Trophoblast cell (in vitro differentiated cells and primary cell): ENCODE results near the gene GSS.
A peak's percentile ranks its signal among the peaks of the same experiment; 100 is the strongest.

Experiments used
- DNase-seq, 2 donors: peaks; one replicate each; pipeline ENCODE4 v3.0.0-alpha.2; 2016
- H2AFZ ChIP-seq: 2 replicates; pipeline ENCODE4 v1.6.1; 2013; ENCODE audit warnings: low read length, moderate library complexity, mild to moderate bottlenecking; ENCODE audit not compliant: insufficient read depth, poor library complexity
- H2AK5ac ChIP-seq: 2 replicates; pipeline ENCODE4 v1.6.1; 2013; ENCODE audit warnings: mild to moderate bottlenecking, low read length
- H2BK120ac ChIP-seq: 2 replicates; pipeline ENCODE4 v1.6.1; 2013; ENCODE audit warnings: low read length, mild to moderate bottlenecking, moderate library complexity; ENCODE audit not compliant: insufficient read depth, poor library complexity
- H2BK12ac ChIP-seq: 2 replicates; pipeline ENCODE4 v1.6.1; 2013; ENCODE audit warnings: mild to moderate bottlenecking, low read length, moderate library complexity
- H2BK5ac ChIP-seq: 2 replicates; pipeline ENCODE4 v1.6.1; 2013; ENCODE audit warnings: low read length, low read depth, moderate library complexity, mild to moderate bottlenecking; ENCODE audit not compliant: poor library complexity
- H3K14ac ChIP-seq: 2 replicates; pipeline ENCODE4 v1.6.1; 2013; ENCODE audit warnings: mild to moderate bottlenecking, low read length
- H3K18ac ChIP-seq: 2 replicates; pipeline ENCODE4 v1.6.1; 2013; ENCODE audit warnings: mild to moderate bottlenecking, low read length
- H3K23ac ChIP-seq: 2 replicates; pipeline ENCODE4 v1.6.1; 2013; ENCODE audit warnings: low read length
- H3K27ac ChIP-seq: 2 replicates; pipeline ENCODE4 v1.5.1; 2013; ENCODE audit warnings: low read depth, mild to moderate bottlenecking, inconsistent platforms, low read length, moderate library complexity
- H3K27me3 ChIP-seq: 2 replicates; pipeline ENCODE4 v1.6.1; 2013; ENCODE audit warnings: inconsistent platforms, mild to moderate bottlenecking, low read length, moderate library complexity; ENCODE audit not compliant: insufficient read depth
- H3K36me3 ChIP-seq, 2 experiments: 1 replicate in 1 of 2; 2 replicates in 1 of 2; pipeline ENCODE4 v1.6.1; 2013; ENCODE audit warnings: low read length in 2 of 2, mild to moderate bottlenecking in 2 of 2, moderate library complexity in 1 of 2; ENCODE audit not compliant: insufficient read depth in 2 of 2, control insufficient read depth in 1 of 2
- H3K4ac ChIP-seq: 2 replicates; pipeline ENCODE4 v1.6.1; 2013; ENCODE audit warnings: low read depth, mild to moderate bottlenecking, low read length, moderate library complexity
- H3K4me1 ChIP-seq, 2 experiments: 1 replicate in 1 of 2; 2 replicates in 1 of 2; pipeline ENCODE4 v1.6.1; 2013; ENCODE audit warnings: low read length in 2 of 2, mild to moderate bottlenecking in 2 of 2, moderate library complexity in 1 of 2; ENCODE audit not compliant: insufficient read depth in 2 of 2, control insufficient read depth in 1 of 2
- H3K4me2 ChIP-seq: 2 replicates; pipeline ENCODE4 v1.6.1; 2013; ENCODE audit warnings: inconsistent platforms, mild to moderate bottlenecking, low read length, moderate library complexity
- H3K4me3 ChIP-seq: 2 replicates; pipeline ENCODE4 v1.5.1; 2013; ENCODE audit warnings: mild to moderate bottlenecking, low read depth, low read length, inconsistent platforms
- H3K79me1 ChIP-seq: one replicate; pipeline ENCODE4 v1.6.1; 2013; ENCODE audit warnings: low read length
- H3K79me2 ChIP-seq: 2 replicates; pipeline ENCODE4 v1.6.1; 2013; ENCODE audit warnings: low read length, mild to moderate bottlenecking; ENCODE audit not compliant: control insufficient read depth, insufficient read depth, poor library complexity
- H3K9ac ChIP-seq: 2 replicates; pipeline ENCODE4 v1.6.1; 2013; ENCODE audit warnings: mild to moderate bottlenecking, low read length
- H3K9me3 ChIP-seq: 2 replicates; pipeline ENCODE4 v1.6.1; 2013; ENCODE audit warnings: low read depth, mild to moderate bottlenecking, control low read depth, inconsistent platforms, low read length; ENCODE audit not compliant: insufficient read depth
- H4K12ac ChIP-seq: 2 replicates; pipeline ENCODE4 v1.6.1; 2013; ENCODE audit warnings: low read depth, mild to moderate bottlenecking, low read length, moderate library complexity
- H4K8ac ChIP-seq: 2 replicates; pipeline ENCODE4 v1.6.1; 2013; ENCODE audit warnings: low read depth, mild to moderate bottlenecking, low read length, moderate library complexity
- H4K91ac ChIP-seq: one replicate; pipeline ENCODE4 v1.6.1; 2013; ENCODE audit warnings: low read depth, mild to moderate bottlenecking, low read length, moderate library complexity
- WGBS: extraction: QIAGEN DNeasy Blood & Tissue Kit; methylation state at CpG from one replicate; pipeline ENCODE4 v1.1.7; 2013; ENCODE audit warnings: missing lambda C conversion rate; ENCODE audit not compliant: insufficient read length, insufficient coverage; ENCODE audit errors: extremely low coverage; 5-methylcytosine and 5-hydroxymethylcytosine counted together

The GSS gene

DNA sequence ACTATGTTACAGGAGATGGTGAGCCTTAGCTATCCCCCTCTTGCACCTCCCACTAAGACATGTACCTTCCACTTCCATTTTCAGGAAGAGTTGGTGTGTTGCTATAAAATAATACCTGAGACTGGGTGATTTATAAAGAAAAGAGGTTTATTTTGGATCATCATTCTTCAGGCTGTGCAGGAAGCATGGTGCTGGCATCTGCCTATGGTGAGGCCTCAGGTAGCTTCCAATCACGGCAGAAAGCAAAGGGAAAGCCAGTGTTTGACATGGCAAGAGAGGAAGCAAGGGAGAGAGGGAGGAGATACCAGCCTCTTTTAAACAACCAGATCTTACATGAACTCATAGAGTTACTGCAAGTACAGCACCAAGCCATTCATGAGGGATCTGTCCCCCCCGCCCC lies 32.2 kb downstream of the GSS start:
- no peak overlapping the region for H3K4ac ChIP-seq
- no peaks in the 10 kb centered on the region for H3K79me2 ChIP-seq
- peaks cover 9 to 14% of the 10 kb centered on the region in 2 experiments for H3K4me1 ChIP-seq
- no peak overlapping the region for H2BK12ac ChIP-seq
- H2BK120ac ChIP-seq: no peak overlapping the region
- no peak overlapping the region for H3K23ac ChIP-seq
- peaks cover 5% of the 10 kb centered on the region for H3K9me3 ChIP-seq
- no peak overlapping the region for H3K27ac ChIP-seq
- H2AFZ ChIP-seq: no peak overlapping the region
- no peak overlapping the region for H4K12ac ChIP-seq
- H3K79me1 ChIP-seq: peaks cover 2% of the 10 kb centered on the region
- H2AK5ac ChIP-seq: no peak overlapping the region
- DNase-seq: no peak
- no peak overlapping the region for H3K18ac ChIP-seq
- H2BK5ac ChIP-seq: no peak overlapping the region
- H3K4me2 ChIP-seq: no peak overlapping the region
- peaks cover 39 to 65% of the 10 kb centered on the region in 2 experiments for H3K36me3 ChIP-seq
- no CpG with 5 or more reads among the region's 2 CpGs for WGBS
- H3K14ac ChIP-seq: no peak overlapping the region
- H3K27me3 ChIP-seq: no peaks in the 10 kb centered on the region
- H4K8ac ChIP-seq: no peak overlapping the region
- H3K9ac ChIP-seq: no peak overlapping the region
- no peak overlapping the region for H4K91ac ChIP-seq
- H3K4me3 ChIP-seq: no peak overlapping the region

DNA sequence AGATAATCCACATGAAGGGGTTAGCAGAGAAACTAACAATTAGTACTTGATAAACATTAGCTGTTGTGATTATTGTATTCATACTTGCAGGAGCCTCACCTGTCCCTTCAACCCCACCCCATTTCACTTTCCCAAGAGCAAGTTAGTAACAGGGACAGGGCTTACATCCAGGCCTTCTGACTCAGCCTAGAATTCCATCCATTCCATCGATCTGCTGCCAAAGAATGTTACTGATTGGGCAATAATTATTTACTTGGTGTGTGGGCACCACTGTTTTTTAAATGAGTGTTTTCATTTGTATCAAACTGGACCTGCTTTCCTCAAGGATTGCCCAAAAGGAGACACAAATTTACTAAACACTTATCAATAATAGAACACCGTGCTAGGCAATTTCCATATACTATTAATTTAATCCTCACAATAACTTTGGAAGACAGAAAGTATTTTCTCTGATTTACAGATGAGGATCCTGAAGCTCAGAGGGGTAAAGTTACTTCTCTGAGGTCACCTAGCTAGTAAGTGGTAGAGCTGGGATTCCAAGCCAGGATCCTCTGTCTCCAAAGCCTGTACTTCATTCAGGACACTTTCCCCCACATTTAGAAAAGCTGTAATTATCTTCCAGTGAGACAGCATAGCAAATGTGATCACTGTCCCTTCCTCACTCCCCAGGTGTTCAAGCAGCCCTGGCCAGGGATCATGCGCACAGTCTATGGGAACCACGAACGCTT lies 32.8 kb downstream of the GSS start:
- no peak overlapping the region for H2AFZ ChIP-seq
- H3K27me3 ChIP-seq: no peaks in the 10 kb centered on the region
- H4K91ac ChIP-seq: no peak overlapping the region
- H2BK12ac ChIP-seq: no peak overlapping the region
- no peak overlapping the region for H4K12ac ChIP-seq
- H3K14ac ChIP-seq: no peak overlapping the region
- H4K8ac ChIP-seq: no peak overlapping the region
- peaks cover 35 to 60% of the 10 kb centered on the region in 2 experiments for H3K36me3 ChIP-seq
- DNase-seq: peak; percentile 69 to 90
- H3K79me2 ChIP-seq: no peaks in the 10 kb centered on the region
- no peak overlapping the region for H3K27ac ChIP-seq
- WGBS: no CpG with 5 or more reads among the region's 5 CpGs
- peaks cover 2% of the 10 kb centered on the region for H3K79me1 ChIP-seq
- no peak overlapping the region for H3K4ac ChIP-seq
- no peak overlapping the region for H3K4me3 ChIP-seq
- no peak overlapping the region for H2AK5ac ChIP-seq
- peaks cover 5% of the 10 kb centered on the region for H3K9me3 ChIP-seq
- no peak overlapping the region for H3K18ac ChIP-seq
- no peak overlapping the region for H2BK120ac ChIP-seq
- no peak overlapping the region for H3K4me2 ChIP-seq
- H3K4me1 ChIP-seq: peaks cover 9 to 14% of the 10 kb centered on the region in 2 experiments
- no peak overlapping the region for H2BK5ac ChIP-seq
- H3K9ac ChIP-seq: no peak overlapping the region
- no peak overlapping the region for H3K23ac ChIP-seq

DNA sequence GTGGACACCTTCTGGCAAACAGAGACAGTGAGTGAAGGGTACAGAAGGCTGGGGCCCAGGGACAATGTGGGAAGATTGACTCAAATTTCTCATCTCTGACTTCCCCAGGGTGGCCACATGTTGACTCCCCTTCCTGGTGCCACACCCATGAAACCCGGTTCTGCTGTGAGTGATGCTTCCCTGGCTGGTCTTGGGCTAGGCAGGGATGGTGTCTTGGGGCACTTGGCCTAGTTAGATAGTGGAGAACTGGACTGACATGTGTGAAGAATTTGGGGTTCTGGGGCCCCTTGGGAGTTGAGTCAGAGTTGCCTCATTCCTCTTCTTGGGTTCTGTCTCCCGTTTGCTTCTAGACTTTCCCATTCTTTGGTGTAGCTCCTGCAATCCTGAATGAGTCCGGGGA lies 34.2 kb downstream of the GSS start:
- no peaks in the 10 kb centered on the region for H3K79me2 ChIP-seq
- H3K36me3 ChIP-seq: peaks cover 28 to 49% of the 10 kb centered on the region in 2 experiments
- no peak overlapping the region for H4K12ac ChIP-seq
- H2AFZ ChIP-seq: no peak overlapping the region
- no peak overlapping the region for H3K9ac ChIP-seq
- no peak overlapping the region for H4K8ac ChIP-seq
- H3K27me3 ChIP-seq: no peaks in the 10 kb centered on the region
- H2BK120ac ChIP-seq: no peak overlapping the region
- peaks cover 2% of the 10 kb centered on the region for H3K9me3 ChIP-seq
- H3K4me1 ChIP-seq: peaks cover 3 to 5% of the 10 kb centered on the region in 2 experiments
- no peak overlapping the region for H3K18ac ChIP-seq
- no peak overlapping the region for H3K23ac ChIP-seq
- WGBS: no CpG with 5 or more reads among the region's 3 CpGs
- no peak overlapping the region for H3K4me3 ChIP-seq
- no peak overlapping the region for H3K14ac ChIP-seq
- no peak overlapping the region for H2AK5ac ChIP-seq
- no peak overlapping the region for H3K27ac ChIP-seq
- H3K4ac ChIP-seq: no peak overlapping the region
- no peak overlapping the region for H2BK5ac ChIP-seq
- H3K4me2 ChIP-seq: no peak overlapping the region
- DNase-seq: no peak
- H2BK12ac ChIP-seq: no peak overlapping the region
- no peaks in the 10 kb centered on the region for H3K79me1 ChIP-seq
- no peak overlapping the region for H4K91ac ChIP-seq

DNA sequence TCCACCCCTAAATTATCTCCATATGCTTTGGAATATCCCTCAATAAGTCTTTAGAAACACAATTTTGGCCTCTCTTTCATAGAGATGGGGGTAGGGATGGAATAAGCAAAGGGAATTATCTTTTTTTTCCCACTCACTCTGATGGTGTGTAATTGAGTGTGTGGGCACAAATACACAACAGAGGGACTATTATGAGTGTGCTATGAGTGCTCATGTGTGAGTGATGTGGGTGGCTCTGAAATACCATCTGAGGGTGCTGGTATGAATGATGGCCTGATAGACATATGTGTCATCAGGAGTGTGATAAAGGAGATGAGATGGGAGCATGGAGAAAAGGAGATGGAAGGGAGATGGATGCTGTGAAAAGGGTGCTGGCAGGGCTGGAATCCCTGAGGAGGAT lies 35.6 kb downstream of the GSS start:
- no peaks in the 10 kb centered on the region for H3K79me1 ChIP-seq
- H2AFZ ChIP-seq: no peak overlapping the region
- no peak overlapping the region for H4K91ac ChIP-seq

More for the DNA sequence above, 35.6 kb downstream of the GSS start:
- Histone ChIP-seq H3K79me2 (no peaks in the 10 kb centered on the region), H2BK5ac (no peak overlapping the region), H3K27me3 (no peaks in the 10 kb centered on the region), H3K27ac (no peak overlapping the region), H3K9me3 (peaks cover 2% of the 10 kb centered on the region), H3K4me3 (no peak overlapping the region), H4K12ac (no peak overlapping the region), H2BK120ac (no peak overlapping the region), H3K18ac (no peak overlapping the region), H3K23ac (no peak overlapping the region), H2AK5ac (no peak overlapping the region), H3K4ac (no peak overlapping the region), H3K4me2 (no peak overlapping the region), H3K14ac (no peak overlapping the region), H3K9ac (no peak overlapping the region), H3K36me3 (peaks cover 22 to 38% of the 10 kb centered on the region in 2 experiments), H2BK12ac (no peak overlapping the region), H3K4me1 (peaks cover 3 to 5% of the 10 kb centered on the region in 2 experiments), H4K8ac (no peak overlapping the region)
- DNase-seq: peak in 1 of 2 donors; percentile 46
